HG02763 (cell line): Measurements from ENCODE around the gene TBC1D20.

Experiments used
- ATAC-seq: cut with Tn5 transposase; IDR thresholded peaks from one replicate; pipeline ENCODE4 v1.9.1; 2021; ENCODE audit warnings: mild to moderate bottlenecking, moderate library complexity; ENCODE audit not compliant: unreplicated experiment

TBC1D20 gene

DNA sequence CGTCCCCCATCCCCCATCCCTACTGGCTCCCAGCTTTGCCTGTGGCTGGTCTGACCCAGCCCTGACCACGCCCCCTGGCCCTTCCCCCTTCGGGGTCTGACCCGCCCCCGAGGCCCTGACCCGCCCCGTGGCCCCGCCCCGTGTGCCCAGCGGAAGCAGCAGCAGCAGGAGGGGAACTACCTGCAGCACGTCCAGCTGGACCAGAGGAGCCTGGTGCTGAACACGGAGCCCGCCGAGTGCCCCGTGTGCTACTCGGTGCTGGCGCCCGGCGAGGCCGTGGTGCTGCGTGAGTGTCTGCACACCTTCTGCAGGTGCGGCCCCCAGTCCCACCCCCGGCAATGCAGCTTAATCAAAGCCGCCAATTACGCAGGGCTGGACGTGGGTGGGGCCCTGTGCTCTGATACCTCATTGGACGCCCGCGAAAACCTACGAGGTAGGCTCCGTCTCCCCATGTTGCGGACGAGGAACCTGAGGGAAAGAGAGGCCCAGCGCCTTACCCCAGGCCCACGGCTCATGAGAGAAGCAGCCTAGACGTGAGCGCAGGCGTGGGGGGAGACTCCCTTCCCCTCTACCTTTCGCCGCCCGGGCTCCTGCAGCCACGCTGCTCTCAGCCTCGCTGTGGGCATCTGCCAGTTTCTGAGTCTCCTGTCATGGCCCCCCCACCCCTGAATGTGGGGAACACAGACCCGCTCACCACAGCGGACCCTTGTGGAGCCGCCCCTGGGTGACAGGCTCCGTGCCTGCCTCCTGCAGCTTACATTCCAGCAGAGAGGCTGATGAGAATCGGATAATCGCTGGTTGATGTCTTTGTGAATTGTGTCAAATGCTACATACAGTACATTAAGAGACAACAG lies 41.4 kb downstream of the TBC1D20 start:
- no peak for ATAC-seq

DNA sequence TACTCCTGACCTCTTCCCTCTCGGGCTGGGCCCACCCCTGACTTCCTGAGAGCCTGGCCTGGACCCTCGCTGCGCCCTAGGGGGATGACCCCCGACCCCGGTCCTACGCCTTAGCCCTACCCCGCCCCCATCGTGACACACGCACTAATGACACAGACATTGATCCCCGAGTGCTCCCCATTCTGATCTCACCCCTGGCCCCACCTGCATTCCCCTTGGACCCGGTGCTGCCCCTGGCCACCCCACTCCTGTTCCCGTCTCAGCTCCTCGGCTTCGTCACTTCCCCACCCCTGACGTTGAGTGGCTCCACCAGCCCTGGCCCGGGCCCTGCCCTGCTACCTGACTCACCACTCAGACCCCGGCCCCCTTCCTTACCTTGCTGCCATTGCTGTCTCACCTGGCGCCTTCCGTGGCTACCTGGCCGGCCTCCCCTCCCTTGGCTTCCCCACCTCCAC lies 42.1 kb downstream of the TBC1D20 start:
- ATAC-seq, result no peak

- no peak for ATAC-seq
These were observed 42.7 kb downstream of the TBC1D20 start for GRCh38 chr20:419556-420165.

GRCh38 chr20:418858-419365 lies 43.4 kb downstream of the TBC1D20 start:
- no peak for ATAC-seq

DNA sequence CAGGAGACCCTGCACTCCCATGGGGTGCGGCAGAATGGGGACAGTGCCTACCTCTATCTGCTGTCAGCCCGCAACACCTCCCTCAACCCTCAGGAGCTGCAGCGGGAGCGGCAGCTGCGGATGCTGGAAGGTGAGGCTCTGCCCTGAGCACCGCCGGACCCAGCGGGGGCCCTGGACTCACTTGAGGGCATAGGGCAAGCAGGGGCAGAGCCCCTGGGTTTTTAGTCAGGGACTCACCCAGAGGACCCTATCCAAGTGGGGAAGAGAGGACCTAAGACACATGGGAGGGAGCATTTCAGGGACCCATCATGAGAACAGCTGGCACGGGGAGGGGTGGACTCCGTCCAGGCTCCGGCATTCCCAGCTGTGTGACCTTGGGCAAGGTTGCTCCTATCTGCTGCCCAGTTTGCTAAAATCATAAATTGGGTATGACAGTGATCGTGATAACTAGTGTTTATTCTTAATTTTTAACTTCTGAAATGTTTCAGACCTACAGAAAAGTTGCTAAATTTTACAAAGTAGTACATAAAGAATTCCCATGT lies 44.5 kb downstream of the TBC1D20 start:
- ATAC-seq, result no peak

DNA sequence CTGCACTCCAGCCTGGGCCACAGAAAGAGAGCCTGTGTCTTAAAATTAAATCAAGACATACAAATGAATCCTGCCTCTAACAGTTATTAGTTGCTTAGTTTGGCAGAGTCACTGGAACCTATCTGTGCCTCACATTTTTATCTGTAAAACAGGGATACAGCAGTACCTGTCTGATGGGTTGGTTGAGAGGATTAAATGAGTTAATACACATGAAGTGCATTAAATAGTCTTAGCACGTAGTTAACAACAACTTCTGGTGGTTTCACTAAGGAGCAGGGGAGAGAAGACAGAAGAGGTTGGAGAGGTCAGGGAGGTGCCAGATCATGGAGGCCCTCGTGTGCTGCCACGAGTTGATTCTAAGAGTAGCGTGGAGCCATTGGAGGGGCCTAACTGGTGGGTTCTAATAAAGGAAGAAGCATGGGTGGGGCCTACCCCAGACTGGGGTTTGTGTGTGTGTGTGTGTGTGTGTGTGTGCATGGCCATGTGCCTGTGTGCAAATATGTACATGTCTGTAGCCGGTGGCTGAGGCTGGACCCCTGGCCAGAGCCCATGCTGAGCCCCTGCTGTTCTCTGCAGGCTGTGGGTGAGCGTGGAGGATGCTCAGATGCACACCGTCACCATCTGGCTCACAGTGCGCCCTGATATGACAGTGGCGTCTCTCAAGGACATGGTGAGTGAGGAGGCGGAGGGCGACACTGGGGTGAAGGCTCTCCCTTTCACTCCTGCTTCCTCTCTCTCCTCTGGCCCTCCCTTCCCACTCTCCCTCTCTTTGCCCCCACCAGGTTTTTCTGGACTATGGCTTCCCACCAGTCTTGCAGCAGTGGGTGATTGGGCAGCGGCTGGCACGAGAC lies 45.2 kb downstream of the TBC1D20 start:
- ATAC-seq, result no peak

DNA sequence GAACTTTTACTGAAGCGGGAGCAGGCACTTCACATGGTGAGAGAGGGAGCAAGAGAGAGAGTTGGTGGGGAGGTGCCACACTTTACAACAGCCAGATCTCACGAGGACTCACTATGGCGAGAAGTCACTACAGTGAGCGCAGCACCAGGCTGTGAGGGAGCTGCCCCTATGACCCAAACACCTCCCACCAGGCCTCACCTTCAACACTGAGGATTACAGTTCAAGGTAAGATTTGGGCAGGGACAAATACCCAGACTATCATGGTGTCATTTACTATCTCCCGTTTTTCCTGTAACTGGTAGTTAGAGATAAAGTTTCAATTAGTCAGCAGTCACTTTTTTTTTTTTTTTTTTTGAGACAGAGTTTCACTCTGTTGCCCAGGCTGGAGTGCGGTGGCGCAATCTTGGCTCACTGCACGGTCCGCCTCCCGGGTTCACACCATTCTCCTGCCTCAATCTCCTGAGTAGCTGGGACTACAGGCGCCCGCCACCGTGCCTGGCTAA lies 46.5 kb downstream of the TBC1D20 start:
- no peak for ATAC-seq

DNA sequence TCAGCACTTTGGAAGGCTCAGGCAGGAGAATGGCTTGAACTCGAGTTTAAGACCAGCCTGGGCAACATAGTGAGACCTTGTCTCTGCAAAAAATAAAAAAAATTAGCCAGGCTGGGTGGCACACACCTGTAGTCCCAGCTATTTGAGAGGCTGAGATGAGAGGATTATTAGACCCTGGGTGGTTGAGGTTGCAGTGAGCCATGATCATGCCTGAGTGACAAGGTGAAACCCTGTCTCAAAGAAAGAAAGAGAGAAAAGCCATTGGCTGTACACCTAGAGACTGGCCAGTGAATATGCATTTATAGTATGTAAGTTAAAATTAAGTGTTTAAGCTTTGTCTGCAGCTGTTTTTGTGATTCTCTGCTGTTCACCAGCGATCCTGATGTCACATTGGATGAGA lies 48.2 kb downstream of the TBC1D20 start:
- ATAC-seq, result no peak

- ATAC-seq, result no peak
These were observed 50.3 kb downstream of the TBC1D20 start for GRCh38 chr20:412081-412480.

DNA sequence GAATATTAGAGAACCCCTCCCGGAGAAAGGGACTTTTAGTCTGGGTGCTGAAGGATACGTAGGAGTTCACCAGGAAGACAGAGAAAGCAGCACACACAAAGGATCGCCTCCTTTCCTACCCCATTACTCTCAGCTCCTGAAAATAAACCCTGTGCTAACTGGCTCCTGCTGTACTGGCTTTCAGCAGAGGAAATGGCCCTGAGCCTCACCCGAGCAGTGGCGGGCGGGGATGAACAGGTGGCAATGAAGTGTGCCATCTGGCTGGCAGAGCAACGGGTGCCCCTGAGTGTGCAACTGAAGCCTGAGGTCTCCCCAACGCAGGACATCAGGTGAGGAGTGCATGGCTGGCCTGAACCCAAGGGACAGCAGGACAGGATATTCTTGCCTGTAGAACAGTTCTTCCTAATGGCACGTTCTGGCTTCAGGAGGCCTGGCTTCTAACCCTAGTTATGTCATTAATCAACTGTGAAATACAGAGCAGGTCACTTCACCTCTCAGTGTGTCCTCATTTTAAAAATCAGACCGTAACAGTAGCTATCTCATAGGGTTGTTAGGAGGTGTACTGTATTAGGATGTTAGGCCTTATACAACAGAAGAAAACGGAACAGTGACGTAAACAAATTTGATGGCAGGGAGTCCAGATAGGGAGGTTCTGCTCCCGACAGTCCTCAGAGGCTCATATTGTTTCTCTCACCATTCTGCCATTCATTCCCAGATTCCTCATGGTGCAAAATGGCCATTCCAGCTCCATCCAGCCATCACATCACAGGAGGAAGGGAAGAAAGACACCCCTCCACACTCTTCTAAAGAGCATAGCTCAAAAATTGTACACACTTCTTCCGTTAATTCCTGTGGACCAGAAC lies 52.4 kb downstream of the TBC1D20 start:
- no peak for ATAC-seq

- ATAC-seq, result peak; percentile 2
These were observed 53.3 kb downstream of the TBC1D20 start for GRCh38 chr20:408843-409696.

DNA sequence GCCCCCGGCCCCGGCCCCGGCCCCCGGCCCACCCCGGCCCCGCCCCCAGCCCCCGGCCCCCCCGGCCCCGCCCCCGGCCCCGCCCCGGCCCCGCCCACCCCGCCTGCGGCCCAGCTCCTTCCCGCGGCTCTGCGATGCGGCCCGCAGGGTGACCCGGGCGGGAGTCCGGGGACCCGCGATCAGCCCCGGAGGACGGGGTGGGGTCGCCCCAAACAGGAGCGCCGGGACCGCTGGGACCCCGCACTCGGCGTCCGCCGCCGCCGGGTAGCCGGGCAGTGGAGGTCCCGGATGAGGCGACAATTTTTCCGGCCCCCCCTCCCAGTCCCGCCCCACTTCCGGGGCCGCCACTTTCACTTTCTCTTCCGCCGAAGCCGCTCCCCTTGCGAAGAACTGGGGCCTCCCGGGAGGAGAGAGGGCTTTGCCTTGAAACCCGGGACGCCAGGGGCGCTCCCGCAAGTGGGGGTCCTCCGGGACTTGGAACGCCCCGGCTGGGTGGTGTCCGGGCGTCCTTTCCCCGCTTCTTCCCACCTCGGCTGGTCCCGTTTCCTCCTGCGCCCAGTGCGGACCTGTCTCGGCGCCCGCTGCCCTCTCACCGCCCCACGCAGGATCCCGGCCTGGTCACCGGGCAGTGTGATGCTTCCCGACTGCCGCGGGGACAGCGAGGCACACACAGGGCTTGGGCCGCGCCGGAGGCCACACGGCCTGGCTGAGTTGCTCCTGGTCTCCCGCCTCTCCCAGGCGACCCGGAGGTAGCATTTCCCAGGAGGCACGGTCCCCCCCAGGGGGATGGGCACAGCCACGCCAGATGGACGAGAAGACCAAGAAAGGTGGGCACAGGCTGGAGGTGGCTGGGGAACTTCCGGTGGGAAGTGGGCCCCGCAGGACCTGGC lies 54.1 kb downstream of the TBC1D20 start, which contains the start of gene RBCK1:
TSS of gene RBCK1 (plus strand) at position 347 of the 890 bp plus-strand sequence. CDS start at position 806, 459 bp downstream.
- ATAC-seq, result peak; percentile 62

GRCh38 chr20:407133-407952 lies 55.0 kb downstream of the TBC1D20 start:
- ATAC-seq, result peak; percentile 67

DNA sequence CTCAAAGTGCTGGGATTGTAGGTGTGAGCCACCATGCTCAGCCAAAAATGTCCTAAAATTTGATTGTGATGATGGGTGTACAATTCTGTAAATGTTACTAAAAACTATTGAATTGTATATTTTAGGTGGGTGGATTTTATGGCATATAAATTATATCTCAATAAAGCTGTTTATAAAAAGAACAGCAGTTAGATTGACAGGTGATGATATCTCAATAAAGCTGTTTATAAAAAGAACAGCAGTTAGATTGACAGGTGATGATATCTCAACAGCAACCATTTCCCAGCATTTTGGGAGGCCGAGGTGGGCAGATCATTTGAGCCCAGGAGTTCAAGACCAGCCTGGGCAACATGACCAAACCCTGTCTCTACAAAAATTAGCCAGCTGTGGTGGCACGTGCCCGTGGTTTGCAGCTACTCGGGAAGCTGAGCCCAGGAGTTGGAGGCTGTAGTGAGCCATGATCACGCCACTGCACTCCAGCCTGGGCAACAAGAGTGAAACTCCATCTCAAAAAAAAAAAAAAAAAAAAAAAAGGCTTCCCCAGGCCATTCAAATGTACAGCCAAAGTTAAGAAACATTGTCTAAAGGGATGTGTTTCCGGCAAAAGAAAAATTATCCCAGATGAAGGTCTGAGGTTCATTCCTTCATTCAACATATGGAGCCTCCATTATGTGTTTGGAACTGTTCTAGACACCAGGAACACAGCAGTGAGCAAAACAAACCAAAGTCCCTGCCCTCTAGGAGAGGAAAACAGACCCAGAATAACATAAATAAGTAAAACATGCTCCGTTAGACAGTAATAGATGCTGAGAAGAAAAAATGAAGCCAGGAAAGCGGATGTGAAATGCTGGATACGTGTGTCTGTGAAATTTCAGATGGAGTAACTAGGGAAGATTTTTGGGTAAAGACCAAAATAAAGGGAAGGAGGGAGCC lies 55.9 kb downstream of the TBC1D20 start:
- ATAC-seq, result no peak

- no peak for ATAC-seq
These were observed 58.2 kb downstream of the TBC1D20 start for GRCh38 chr20:404088-404487.

DNA sequence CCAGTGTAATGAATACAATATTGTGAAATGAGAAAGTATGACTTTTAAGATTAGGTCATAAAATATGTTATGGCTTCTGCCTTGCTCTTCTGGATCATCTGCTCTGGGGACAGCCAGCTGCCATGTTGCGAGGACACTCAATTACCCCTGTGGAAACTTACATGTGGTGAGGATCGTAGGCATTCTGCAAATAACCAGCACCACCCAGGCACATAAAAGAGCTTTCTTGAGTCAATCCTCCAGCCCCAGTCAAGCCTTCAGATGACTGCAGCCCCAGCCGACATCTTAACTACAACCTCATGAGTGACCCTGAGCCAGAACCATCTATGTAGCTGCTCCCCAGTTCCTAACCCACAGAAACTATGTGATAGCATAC lies 58.8 kb downstream of the TBC1D20 start:
- ATAC-seq, result no peak
